ENCODE data around the gene SLC6A1.

DNA sequence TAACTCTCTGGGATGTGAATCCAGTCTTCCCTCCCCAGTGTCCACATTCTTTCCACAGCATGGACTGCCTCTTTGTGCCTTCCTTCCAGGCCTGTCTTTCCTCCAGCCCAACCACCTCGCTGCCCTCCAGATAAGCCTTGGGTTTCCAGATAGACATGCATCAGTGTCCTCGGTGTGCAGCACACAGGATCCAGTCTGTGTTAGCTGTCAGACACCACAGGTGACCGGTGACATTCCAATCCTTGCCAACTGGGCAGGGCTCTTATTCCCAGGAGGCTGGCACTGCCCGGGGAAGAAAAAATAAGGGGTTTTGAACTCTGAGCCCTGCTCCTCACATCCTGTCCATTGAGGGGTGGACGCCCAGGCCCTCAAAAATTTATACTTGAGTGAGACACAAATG, 6.0 kb upstream of the SLC6A1 start:
- TF ChIP-seq, protein P1, sequence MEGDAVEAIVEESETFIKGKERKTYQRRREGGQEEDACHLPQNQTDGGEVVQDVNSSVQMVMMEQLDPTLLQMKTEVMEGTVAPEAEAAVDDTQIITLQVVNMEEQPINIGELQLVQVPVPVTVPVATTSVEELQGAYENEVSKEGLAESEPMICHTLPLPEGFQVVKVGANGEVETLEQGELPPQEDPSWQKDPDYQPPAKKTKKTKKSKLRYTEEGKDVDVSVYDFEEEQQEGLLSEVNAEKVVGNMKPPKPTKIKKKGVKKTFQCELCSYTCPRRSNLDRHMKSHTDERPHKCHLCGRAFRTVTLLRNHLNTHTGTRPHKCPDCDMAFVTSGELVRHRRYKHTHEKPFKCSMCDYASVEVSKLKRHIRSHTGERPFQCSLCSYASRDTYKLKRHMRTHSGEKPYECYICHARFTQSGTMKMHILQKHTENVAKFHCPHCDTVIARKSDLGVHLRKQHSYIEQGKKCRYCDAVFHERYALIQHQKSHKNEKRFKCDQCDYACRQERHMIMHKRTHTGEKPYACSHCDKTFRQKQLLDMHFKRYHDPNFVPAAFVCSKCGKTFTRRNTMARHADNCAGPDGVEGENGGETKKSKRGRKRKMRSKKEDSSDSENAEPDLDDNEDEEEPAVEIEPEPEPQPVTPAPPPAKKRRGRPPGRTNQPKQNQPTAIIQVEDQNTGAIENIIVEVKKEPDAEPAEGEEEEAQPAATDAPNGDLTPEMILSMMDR (IDR thresholded peaks at IDR 0.05; ENCODE audit: low read length), result no peak
- TF ChIP-seq EZH2 (IDR thresholded peaks at IDR 0.05; ENCODE audit: borderline replicate concordance, low read length), result no peak

All from OCI-LY1 (cell line).